ENCODE data around the gene STYXL2. TPM values are rescaled to one million over a fixed set of nuclear protein-coding genes. Genes with fewer than 3 reads are reported as not detected.

The STYXL2 gene
- total and polyA plus RNA-seq, 2 donors (not counting 1 experiment from before 2014, with no cell fraction given): not detected

DNA sequence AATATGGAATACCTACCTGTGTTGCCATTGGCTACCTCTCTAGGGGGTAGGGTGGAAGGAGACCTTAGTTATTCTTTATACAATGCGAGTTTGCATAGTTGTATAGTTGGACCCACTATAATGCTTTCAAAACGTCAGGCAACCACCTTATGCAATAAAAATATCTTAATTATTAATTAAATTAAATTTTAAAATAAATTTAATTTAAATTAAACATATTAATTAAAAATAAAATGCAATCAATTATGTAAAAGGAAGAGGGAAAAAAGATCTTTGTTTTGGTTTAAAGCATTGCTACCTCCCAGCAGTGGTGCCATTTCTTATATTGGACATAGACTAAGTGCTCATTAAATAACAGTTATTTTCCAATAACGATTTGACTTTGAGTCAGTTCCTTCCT is 26.0 kb upstream of the STYXL2 start:
- no peaks in the 10 kb centered on the region for H3K36me3 ChIP-seq (replicated peaks in 1 of 2; ENCODE audit: control extremely low read depth in 1 of 2, control insufficient read depth in 1 of 2, extremely low read depth in 1 of 2, insufficient read depth in 2 of 2, low read length in 1 of 2)
- no peaks in the 10 kb centered on the region for H4K20me1 ChIP-seq (ENCODE audit: control insufficient read depth, insufficient read depth, low read length, poor library complexity, severe bottlenecking)
- POLR2A ChIA-PET: no interaction called here
- ATAC-seq (ENCODE audit: low read depth) (no peak), DNase-seq (no peak)
- no peaks in the 10 kb centered on the region for H3K79me2 ChIP-seq (ENCODE audit: control insufficient read depth, insufficient read depth, low read length)
- no peaks in the 10 kb centered on the region for H3K9me3 Mint-ChIP-seq (ENCODE audit: insufficient read depth)
- no peak overlapping the region for H3K9ac ChIP-seq (ENCODE audit: low read length)
- H2AFZ ChIP-seq (ENCODE audit: insufficient read depth, low read depth, low read length, poor library complexity, severe bottlenecking): no peak overlapping the region
- CTCF ChIA-PET: interaction anchor here (1.1 kb wide), 1 partner anchor 375 kb away, joined by 5 read pairs; no protein-coding TSS in a partner anchor
- H3K9me3 ChIP-seq (ENCODE audit: control extremely low read depth in 1 of 3, control insufficient read depth in 2 of 3, insufficient read depth in 1 of 3, low read length in 2 of 3): no peaks in the 10 kb centered on the region
- intact Hi-C loops (cut with micrococcal nuclease): loop anchor here (2.0 kb wide), 2 partner anchors 57 to 201 kb away; no protein-coding TSS in a partner anchor
- H3K4me1 ChIP-seq (ENCODE audit: control insufficient read depth in 2 of 2, insufficient read depth in 2 of 2, low read length in 2 of 2): peaks cover 0 to 7% of the 10 kb centered on the region in 2 donors
- H3K4me1 Mint-ChIP-seq: peaks cover 5% of the 10 kb centered on the region
- H3K4me2 ChIP-seq (replicated peaks; ENCODE audit: low read depth, low read length, poor library complexity, severe bottlenecking): no peak overlapping the region
- H3K27ac Mint-ChIP-seq: no peak overlapping the region
- no peak overlapping the region for H3K4me3 ChIP-seq (ENCODE audit: control extremely low read depth in 1 of 5, extremely low read depth in 1 of 5, insufficient read depth in 1 of 5, low read depth in 2 of 5, low read length in 4 of 5)
- no peak overlapping the region for H3K27ac ChIP-seq (ENCODE audit: low read length in 2 of 2)
- TF ChIP-seq, protein P1, sequence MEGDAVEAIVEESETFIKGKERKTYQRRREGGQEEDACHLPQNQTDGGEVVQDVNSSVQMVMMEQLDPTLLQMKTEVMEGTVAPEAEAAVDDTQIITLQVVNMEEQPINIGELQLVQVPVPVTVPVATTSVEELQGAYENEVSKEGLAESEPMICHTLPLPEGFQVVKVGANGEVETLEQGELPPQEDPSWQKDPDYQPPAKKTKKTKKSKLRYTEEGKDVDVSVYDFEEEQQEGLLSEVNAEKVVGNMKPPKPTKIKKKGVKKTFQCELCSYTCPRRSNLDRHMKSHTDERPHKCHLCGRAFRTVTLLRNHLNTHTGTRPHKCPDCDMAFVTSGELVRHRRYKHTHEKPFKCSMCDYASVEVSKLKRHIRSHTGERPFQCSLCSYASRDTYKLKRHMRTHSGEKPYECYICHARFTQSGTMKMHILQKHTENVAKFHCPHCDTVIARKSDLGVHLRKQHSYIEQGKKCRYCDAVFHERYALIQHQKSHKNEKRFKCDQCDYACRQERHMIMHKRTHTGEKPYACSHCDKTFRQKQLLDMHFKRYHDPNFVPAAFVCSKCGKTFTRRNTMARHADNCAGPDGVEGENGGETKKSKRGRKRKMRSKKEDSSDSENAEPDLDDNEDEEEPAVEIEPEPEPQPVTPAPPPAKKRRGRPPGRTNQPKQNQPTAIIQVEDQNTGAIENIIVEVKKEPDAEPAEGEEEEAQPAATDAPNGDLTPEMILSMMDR (IDR thresholded peaks at IDR 0.05): no peak
- TF ChIP-seq EZH2 (IDR thresholded peaks at IDR 0.05; ENCODE audit: borderline replicate concordance, insufficient read depth, low read depth, low read length, poor library complexity, severe bottlenecking): no peak
- H3K27me3 ChIP-seq (replicated peaks in 1 of 4; ENCODE audit: control extremely low read depth in 1 of 4, control insufficient read depth in 3 of 4, insufficient read depth in 4 of 4, low read length in 3 of 4): no peaks in the 10 kb centered on the region
- H3K4me3 Mint-ChIP-seq: no peak overlapping the region
- H3K27me3 Mint-ChIP-seq: no peaks in the 10 kb centered on the region
- WGBS (ENCODE audit: insufficient coverage): no CpG with 5 or more reads among the region's 3 CpGs

DNA sequence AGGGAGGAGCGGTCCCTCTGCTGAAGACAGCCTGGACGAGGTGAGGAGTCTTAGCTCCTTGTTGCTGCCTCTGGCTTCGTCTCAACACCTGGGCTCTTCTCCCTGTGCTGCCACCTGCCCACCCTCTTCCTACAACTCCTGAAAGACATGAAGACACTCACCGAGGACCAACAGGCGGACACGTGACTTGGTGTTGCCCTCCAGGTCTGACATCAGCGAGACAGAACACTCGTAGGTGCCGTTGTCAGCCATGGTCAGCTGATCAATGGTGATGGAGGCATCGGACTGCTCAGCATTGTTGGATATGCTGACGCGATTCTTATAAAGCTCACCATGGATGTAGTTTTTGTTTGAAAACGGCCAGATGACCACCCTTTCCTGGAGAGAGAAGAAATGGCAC is 25.1 kb upstream of the STYXL2 start:
- Histone ChIP-seq H3K4me3 (ENCODE audit: control extremely low read depth in 1 of 5, extremely low read depth in 1 of 5, insufficient read depth in 1 of 5, low read depth in 2 of 5, low read length in 4 of 5) (no peak overlapping the region), H3K9ac (ENCODE audit: low read length) (no peak overlapping the region), H3K9me3 (ENCODE audit: control extremely low read depth in 1 of 3, control insufficient read depth in 2 of 3, insufficient read depth in 1 of 3, low read length in 2 of 3) (no peaks in the 10 kb centered on the region), H4K20me1 (ENCODE audit: control insufficient read depth, insufficient read depth, low read length, poor library complexity, severe bottlenecking) (no peaks in the 10 kb centered on the region), H3K27me3 (replicated peaks in 1 of 4; ENCODE audit: control extremely low read depth in 1 of 4, control insufficient read depth in 3 of 4, insufficient read depth in 4 of 4, low read length in 3 of 4) (no peaks in the 10 kb centered on the region), H3K79me2 (ENCODE audit: control insufficient read depth, insufficient read depth, low read length) (no peaks in the 10 kb centered on the region), H3K36me3 (replicated peaks in 1 of 2; ENCODE audit: control extremely low read depth in 1 of 2, control insufficient read depth in 1 of 2, extremely low read depth in 1 of 2, insufficient read depth in 2 of 2, low read length in 1 of 2) (no peaks in the 10 kb centered on the region), H3K27ac (ENCODE audit: low read length in 2 of 2) (no peak overlapping the region), H3K4me2 (replicated peaks; ENCODE audit: low read depth, low read length, poor library complexity, severe bottlenecking) (no peak overlapping the region), H3K4me1 (ENCODE audit: control insufficient read depth in 2 of 2, insufficient read depth in 2 of 2, low read length in 2 of 2) (peaks cover 0 to 7% of the 10 kb centered on the region in 2 donors), H2AFZ (ENCODE audit: insufficient read depth, low read depth, low read length, poor library complexity, severe bottlenecking) (no peak overlapping the region)
- H3K4me1 Mint-ChIP-seq: peaks cover 5% of the 10 kb centered on the region
- CTCF ChIA-PET: interaction anchor here (0.6 to 1.5 kb wide), 5 partner anchors 10 to 1350 kb away, joined by 3 to 11 read pairs (median 5); no protein-coding TSS in a partner anchor
- H3K9me3 Mint-ChIP-seq (ENCODE audit: insufficient read depth): no peaks in the 10 kb centered on the region
- DNase-seq: no peak
- WGBS (ENCODE audit: insufficient coverage): 94% methylated on average over 13 of the region's 13 CpGs
- H3K27ac Mint-ChIP-seq: no peak overlapping the region
- no peak overlapping the region for H3K4me3 Mint-ChIP-seq
- ATAC-seq (ENCODE audit: low read depth): no peak
- POLR2A ChIA-PET: interaction anchor here (0.6 kb wide), 1 partner anchor 61 kb away, joined by 3 read pairs; no protein-coding TSS in a partner anchor
- no peak for TF ChIP-seq EZH2 (IDR thresholded peaks at IDR 0.05; ENCODE audit: borderline replicate concordance, insufficient read depth, low read depth, low read length, poor library complexity, severe bottlenecking)
- TF ChIP-seq, protein P1 (IDR thresholded peaks at IDR 0.05): no peak
- intact Hi-C loops (cut with micrococcal nuclease): no loop called here
- no peaks in the 10 kb centered on the region for H3K27me3 Mint-ChIP-seq

Measured in B cell (primary cell).